RPMI8226 (cell line): ENCODE results near the gene AP3B1.

Experiments
- DNase-seq: peaks from one replicate; pipeline ENCODE4 v3.0.0-alpha.2; 2015

The AP3B1 gene, protein sequence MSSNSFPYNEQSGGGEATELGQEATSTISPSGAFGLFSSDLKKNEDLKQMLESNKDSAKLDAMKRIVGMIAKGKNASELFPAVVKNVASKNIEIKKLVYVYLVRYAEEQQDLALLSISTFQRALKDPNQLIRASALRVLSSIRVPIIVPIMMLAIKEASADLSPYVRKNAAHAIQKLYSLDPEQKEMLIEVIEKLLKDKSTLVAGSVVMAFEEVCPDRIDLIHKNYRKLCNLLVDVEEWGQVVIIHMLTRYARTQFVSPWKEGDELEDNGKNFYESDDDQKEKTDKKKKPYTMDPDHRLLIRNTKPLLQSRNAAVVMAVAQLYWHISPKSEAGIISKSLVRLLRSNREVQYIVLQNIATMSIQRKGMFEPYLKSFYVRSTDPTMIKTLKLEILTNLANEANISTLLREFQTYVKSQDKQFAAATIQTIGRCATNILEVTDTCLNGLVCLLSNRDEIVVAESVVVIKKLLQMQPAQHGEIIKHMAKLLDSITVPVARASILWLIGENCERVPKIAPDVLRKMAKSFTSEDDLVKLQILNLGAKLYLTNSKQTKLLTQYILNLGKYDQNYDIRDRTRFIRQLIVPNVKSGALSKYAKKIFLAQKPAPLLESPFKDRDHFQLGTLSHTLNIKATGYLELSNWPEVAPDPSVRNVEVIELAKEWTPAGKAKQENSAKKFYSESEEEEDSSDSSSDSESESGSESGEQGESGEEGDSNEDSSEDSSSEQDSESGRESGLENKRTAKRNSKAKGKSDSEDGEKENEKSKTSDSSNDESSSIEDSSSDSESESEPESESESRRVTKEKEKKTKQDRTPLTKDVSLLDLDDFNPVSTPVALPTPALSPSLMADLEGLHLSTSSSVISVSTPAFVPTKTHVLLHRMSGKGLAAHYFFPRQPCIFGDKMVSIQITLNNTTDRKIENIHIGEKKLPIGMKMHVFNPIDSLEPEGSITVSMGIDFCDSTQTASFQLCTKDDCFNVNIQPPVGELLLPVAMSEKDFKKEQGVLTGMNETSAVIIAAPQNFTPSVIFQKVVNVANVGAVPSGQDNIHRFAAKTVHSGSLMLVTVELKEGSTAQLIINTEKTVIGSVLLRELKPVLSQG

DNA sequence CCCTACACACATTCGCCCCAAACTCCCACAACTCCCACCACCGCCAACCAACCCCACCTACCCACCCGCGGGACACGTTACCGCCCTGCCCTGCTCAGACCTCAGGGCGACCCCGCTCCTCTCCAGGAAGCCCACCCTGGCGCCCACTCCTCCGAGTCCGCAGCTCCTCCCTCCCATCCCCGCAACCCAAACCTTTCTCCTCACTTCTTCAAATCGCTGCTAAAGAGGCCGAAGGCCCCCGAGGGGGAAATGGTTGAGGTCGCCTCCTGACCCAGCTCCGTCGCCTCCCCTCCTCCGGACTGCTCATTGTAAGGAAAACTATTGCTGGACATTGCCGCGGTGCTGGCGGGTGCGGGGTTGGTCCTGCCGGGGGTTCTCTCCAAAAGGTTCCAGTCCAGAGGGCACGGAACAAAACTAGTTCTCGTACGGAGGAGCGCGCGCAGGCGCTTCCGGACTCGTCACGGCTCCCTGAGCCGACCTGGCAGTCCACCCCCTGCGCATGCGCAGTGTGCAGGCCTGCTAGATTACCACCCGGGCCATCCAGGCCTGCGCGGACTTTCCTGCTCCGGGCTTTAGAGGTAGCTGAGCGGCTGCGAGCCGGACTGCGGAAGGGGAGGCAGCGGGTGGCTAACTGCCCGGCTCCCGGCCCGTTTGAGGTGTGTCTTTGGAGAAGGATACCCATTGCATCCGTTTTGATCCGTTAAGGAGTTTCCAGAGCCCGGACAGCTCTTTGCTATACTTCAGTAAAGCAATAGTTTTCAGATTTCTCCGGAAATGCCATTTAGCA, at the start of gene AP3B1:
TSS of gene AP3B1 (minus strand) at position 451 of the 787 bp plus-strand sequence. CDS start at position 332, 119 bp downstream.
- peak; percentile 100 for DNase-seq

DNA sequence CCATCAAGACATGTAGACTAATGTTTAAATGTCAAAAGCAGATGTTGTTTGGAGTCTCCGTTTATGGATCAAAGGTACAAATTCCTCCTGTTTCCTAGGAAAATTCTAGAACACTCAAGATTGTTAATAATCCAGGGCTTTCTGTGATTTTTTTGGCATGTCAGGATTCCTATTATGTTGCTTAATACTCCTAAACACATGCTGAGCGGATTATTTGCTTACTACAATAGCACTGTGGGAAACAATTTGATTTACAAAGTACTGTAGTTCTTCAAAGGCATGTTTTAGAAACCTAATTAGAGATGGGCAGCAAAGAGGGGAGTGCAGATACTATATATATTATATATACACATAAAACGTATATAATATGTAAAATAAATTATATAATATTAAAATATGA, 46.9 kb upstream of the AP3B1 start:
- no peak for DNase-seq

DNA sequence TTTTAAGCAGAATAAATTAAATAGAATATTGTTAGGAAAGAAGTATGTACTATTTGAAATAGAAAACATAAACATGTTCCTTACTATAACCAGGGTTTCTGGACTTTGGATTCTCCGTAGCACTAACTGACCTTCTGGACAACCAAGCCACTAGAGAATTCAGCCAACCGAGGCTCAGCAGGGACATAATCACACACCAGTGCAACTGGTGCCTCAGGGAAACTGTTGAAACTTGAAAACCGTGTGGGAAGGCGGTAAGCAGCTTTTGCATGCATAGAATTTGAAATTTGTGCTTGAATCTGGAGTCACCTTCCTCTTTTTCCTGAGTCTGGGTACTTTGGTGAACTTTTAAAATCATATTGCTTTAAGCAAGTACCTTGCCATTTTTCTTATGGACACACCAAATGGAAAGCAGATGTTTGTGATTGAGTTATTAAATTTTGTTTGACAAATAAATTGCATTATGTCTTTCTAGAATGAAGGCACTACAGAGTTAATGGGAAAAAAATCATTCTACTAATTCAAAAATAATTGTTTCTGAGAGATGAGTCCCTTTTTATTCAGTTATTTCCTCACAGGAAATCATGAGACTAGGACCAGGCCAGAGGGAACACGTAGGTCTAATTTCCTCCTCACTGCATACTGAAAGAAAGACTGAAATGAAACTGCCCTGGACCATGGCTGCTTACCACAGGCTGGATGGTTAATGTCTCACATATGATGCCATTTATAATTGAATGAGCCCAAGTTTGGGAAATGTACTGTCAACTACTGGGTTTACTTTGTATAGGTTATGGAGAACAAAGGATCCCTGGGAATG, 45.3 kb upstream of the AP3B1 start:
- no peak for DNase-seq

DNA sequence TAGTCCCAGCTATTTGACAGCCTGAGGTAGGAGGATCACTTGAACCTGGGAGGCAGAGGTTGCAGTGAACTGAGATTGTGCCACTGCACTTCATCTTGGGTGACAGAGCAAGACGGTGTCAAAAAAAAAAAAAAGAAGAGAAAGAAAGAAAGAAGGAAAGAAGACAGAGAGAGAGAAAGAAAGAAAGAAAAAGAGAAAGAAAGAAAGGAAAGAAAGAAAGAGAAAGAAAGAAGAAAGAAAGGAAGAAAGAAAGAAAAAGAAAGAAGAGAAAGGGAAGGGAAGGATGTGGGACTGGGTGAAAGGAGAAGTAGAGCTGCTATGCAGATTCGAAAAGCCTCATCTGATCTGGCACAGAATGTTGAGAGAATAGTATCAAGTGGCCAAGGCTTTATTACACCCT, 42.2 kb upstream of the AP3B1 start:
- no peak for DNase-seq

DNA sequence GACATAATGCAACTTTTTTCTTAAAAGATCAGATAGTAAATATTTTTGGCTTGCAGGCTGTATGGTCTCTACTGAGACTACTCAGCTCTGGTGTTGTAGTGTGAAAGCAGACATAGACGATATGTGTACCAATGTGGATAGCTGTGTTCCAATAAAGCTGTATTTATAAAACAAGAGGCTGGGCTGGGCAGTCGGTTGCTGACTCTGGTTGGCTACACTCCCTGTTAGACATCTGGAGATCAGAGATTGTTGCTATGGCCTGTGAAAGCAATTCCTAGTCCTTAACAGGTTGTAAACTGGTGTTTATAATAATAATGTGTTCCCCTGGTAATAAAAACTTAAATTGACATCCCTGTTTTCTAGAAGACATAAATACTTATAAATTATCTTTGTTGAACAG, 41.5 kb upstream of the AP3B1 start:
- DNase-seq = no peak

DNA sequence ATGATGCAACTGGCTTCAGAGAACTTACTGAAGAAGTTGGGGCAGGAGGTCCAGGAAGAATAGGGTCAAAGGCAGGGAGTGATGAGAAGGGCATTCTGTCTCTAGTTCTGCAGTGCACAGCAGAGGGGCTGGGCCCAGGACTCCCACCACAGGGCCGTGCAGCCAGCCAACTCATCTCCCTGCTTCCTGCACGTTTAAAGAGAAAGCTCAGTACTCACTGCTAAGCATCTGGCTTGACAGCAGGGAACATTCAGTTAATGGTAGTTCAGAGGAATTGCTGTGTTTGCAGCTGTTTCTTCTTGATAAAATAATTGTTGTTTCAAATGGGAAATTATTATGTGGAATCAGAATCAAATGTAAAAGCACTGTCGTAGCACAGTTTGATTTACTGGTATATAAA, 40.3 kb upstream of the AP3B1 start:
- no peak for DNase-seq

DNA sequence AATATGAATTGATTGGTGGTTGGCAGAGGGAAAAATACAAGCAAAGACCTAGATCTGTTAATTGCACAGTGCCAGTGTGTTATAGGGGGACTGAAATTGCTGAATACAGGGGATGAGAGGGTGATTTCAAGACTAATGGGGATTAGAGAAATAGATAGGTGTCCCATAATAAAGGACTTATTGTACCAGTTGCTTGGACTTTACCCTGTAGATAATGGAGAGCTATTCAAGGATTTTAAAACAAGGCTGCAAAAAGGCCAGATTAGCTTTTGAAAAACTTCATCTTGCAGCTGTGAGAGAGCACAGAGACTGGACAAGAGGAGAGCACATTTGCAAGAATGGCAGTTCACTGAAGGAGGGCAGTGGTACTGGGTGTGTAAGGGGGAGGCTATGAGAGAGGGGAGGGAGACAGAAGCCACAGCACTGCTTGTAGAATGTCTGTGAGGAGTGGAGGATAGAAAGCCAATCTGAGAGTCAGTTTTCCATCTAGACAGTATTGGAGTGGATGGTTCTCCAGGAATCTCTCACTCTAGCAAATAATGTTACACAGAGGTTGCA, 37.1 kb upstream of the AP3B1 start:
- no peak for DNase-seq

DNA sequence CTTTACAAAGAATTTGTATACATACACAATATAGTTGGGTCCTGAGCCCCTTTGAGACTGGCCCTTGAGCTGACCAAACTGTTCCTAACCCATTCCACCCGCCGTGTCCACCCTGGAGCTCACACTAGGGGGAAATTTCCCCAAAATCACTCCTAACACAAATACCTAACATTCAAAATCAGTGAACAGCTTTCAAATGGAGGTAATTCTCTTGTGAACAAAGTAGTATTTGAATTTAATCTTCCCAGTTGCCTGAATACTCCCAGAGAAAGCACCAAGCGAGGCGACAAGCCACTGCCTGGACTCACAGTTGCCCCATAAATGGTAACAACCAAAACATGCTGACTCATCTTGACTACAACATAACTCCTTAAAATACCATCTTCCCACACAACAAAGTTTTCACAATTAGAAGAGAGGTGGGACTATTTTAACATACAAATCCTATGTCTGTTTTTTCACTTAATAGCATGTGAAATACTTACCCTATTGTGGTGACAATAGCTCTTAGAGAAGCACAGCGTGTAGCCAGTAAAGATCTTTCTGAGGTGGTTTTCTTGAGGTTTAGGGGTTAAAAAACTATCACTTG, 34.2 kb upstream of the AP3B1 start:
- no peak for DNase-seq

DNA sequence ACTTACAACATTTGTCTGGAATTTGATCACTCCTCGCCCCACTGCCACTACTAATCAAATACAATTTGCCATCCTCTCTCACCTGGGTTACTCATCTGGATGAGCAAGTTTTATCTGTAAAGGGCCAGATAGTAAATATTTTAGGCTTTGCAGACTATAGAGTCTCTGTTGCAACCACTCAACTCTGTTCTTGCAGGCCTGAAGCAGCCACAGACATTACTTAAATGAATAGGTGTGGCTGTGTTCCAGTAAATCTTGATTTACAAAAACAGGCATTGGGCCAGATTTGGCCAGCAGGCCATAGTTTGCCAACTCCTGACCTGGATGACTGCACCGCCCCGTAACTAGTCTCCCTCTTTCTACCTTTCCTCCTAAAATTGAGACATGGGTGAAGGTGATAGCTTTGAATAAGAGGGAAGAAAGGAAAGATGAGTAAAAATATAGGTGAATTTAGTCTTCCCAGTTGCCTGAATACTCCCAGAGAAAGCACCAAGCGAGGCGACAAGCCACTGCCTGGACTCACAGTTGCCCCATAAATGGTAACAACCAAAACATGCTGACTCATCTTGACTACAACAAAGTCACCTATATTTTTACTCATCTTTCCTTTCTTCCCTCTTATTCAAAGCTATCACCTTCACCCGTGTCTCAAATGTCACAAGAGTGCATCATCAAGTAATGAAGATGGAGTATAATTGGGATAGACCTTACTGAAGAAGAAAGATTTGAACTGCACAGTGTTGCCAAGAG, 33.4 kb upstream of the AP3B1 start:
- no peak for DNase-seq

DNA sequence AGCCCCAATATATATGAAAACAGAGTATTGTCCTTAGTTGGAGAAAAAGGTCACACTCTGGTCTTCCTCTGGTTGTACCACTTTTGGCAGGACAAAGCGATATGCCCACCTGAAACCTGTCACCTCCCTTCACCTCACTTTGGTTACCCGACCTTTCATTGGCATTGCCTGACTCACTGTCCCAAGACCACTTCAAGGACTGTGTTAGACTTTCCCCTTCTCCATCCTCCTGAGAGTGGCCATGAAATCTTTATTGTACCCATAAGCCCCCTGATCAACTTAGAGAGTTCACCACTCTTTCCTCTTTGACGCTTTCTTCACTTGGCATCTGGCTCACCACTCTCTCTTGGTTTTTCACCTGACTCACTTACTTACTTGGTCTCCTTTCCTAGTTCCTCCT, 32.4 kb upstream of the AP3B1 start:
- no peak for DNase-seq

DNA sequence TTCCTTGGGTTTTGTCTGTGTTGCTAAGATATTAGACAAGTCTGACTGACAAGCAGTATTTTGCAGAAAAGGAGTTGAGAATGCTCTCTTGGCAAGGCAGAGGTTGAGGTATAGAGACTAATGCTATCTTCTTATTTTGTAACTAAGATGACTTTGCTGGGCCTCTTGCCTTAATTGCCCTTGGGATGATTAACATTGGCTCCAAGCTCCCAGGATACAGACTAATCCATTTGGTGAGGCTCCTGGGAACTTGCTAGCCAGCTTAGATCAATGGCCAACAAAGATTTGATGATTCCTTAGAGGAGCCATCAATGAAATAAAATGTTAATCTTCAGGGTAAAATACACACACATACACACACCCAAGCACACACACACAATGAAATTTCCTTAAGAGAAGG, 28.7 kb upstream of the AP3B1 start:
- DNase-seq = no peak

DNA sequence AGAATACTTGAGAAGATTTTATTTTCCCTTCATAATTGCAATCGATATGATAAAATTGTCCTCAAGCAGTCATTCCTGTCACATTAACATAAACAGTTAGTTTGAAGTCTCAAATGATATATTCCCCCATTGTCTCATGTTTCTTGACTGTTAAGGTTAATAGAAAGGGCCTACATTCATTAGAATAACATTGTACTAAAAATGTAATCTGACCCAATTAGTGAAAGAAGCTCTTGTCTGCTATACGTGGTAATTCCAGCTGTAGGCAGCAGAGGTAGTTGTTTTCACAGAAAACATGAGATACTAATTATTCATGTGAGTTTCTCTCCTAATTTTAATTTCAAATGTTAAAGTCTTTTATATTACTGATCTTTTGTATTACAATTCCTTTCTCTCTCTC, 25.9 kb upstream of the AP3B1 start:
- peak; percentile 34 for DNase-seq

DNA sequence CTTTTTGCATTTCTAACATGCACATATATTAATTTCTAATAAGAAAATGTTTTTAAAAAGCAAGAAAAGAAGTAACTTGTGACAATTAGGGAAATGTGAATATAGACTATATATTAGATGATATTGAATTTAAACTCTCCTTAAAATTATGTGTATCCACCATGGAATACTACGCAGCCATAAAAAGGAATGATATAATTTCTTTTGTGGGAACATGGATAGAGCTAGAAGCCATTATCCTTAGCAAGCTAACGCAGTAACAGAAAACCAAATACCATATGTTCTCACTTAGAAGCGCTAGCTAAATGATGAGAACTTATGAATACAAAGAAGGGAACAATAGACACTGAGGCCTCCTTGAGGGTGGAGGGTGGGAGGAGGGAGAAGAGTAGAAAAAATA, 23.8 kb upstream of the AP3B1 start:
- DNase-seq = no peak

DNA sequence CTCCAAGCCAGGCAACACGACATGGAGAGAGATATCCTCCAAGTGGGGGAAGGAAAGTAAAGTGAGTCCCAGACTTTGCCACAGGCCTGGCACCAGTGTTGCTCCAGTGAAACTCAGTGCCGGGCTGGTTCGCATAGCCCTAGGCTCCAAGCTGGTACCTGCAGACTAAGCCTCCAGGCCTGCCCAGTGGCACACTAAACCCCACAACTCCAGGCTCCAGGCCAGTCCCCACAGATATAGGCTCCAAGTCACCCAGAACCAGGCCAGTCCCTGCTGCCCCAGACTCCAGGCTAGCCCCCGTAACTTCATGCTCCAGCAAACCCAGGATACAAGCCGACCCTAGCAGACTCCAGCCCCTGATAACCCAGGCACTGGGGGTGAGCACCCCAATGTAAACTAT, 23.0 kb upstream of the AP3B1 start:
- no peak for DNase-seq

DNA sequence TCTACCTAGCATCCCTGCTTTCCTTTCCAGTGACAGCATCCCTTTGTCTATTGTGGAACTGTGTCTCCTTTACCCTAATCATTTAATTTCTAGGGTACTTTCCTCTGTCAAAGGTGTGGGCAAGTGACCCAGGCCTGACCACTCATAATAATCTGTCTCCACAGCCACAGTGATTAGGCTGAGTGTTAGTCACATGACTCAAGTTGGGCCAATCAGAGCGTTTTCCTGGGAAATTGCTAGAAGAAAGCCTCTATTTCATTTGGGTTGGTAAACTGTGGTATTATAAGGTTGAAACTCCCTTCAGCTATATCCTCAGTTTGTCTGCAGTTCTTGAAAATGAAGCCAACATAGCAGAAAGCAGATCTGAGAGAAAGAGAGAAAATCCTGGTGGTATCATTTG, 14.2 kb upstream of the AP3B1 start:
- no peak for DNase-seq

DNA sequence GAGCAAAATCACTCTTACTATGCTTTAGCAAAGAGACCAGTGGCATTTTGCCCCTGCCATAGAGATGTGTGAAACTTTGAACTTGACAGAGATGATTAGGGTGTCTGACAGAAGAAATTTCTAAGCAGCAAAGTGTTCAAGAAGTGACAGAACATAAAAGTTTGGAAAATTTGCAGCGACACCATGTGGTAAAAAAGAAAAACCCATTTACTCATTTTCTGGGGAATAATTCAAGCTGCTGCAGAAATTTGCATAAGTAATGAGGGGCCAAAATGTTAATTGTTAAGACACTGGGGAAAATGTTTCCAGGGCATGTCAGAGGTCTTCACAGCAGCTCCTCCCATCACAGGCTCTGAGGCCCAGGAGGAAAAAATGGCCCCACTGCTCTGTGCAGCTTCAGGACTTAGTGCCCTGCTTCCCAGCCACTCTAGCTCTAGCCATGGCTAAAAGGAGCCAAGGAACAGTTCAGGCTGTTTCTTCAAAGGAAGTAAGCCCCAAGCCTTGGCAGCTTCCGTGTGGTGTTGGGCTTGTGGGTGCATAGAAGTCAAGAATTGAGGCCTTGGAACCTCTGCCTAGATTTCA, 6.1 kb upstream of the AP3B1 start:
- peak; percentile 17 for DNase-seq

DNA sequence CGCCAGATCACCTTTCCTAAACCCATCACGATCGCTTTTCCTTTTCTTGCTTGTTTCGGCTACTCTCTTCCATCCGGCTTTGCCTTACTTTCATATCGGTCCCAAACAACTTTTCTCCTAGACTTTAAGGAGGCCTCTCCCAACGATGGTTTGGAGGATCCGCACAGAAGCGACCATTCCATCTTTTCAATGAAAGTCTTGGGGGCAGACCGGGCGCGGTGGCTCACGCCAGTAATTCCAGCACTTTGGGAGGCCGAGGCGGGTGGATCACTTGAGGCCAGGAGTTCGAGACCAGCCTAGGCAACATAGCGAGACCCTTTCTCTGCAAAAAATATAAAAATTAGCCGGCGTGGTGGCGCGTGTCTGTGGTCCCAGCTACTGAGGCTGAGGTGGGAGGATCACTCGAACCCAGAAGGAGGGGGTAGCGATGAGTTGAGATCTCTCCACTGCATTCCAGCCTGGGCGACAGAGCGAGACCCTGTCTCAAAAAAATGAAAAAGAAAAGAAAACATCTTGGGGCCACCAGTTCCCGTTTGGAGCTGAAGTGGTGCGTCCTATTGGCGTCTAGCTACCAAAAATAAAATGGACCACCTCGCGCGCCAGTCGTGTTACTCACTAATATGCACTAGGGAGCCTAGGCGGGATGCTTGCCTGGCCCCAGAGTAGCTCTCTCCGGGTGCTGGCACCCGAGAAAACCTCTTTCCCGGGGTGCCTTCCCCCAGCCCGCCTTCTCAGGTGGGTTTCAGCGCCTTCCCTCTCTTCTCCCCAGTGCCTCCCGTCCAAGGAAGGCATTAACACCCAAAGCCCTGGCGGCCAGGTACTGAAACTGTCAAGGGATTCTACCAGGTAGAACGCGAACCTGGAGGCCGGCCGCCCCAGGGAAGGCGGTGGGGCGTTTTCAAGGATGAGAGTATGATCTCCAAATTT, 800 bp upstream of the AP3B1 start:
- DNase-seq = peak; percentile 80

DNA sequence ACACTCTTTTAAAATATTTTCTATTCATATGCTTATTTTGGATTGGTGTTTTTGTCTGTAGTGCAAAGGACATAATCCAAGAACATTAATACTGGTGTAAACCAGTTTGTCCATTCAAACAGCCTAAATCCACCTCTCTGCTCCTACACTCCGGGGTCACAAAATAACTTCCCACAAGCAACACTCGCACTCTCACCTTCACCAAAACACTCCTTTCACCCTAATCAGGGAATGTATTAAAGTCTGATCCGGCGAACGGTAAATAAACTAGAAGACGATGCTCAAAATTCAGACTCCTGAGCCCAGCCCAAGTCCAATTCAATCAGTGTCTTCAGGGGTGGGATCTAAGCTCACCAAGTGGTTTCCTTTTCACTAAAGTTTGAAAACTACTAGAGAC, 649 bp downstream of the AP3B1 start:
- DNase-seq = no peak

DNA sequence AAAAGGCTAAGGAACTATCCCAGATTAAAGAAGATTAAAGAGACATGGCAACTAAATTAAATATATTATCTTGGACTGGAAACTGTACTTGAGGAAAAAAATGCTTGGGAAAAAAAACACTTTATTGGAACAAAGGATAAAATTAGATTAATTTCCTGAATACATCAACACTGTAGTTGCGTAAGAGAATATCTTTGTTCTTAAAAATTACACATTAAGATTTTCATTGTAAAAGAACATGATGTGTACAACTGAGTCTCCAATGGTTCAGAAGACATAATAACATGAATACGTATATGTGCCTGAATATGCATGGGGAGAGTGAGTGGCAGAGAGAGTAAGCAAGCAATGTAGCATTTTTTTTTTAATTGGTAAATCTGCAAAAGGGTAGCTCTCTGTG, 2.8 kb downstream of the AP3B1 start:
- no peak for DNase-seq
